Transverse colon (tissue), 3 donors: ENCODE measurements around the gene PPP2R2C.

Experiments
- EP300 ChIP-seq: sonication (generic); formaldehyde crosslinking; IDR thresholded peaks from one replicate; pipeline ENCODE4 v1.6.1; 2017; ENCODE audit warnings: antibody characterized with exemption, low read depth
- POLR2A ChIP-seq: fragments of 450-650 bp; IDR thresholded peaks from one replicate; pipeline ENCODE4 v1.6.1; 2016; ENCODE audit warnings: antibody characterized with exemption, mild to moderate bottlenecking, moderate library complexity
- TF ChIP-seq, protein P1 (sequence below), 5 experiments: fragments of 200-600 bp in 3 of 5; fragments of 450-650 bp in 2 of 5; sonication (generic) in 3 of 5; IDR thresholded peaks; 1 replicate in 2 of 5; 2 replicates in 3 of 5; pipeline ENCODE4 v1.5.1; 2016 to 2017; ENCODE audit warnings: antibody characterized with exemption in 5 of 5, inconsistent platforms in 3 of 5, mild to moderate bottlenecking in 2 of 5, moderate library complexity in 1 of 5

DNA sequence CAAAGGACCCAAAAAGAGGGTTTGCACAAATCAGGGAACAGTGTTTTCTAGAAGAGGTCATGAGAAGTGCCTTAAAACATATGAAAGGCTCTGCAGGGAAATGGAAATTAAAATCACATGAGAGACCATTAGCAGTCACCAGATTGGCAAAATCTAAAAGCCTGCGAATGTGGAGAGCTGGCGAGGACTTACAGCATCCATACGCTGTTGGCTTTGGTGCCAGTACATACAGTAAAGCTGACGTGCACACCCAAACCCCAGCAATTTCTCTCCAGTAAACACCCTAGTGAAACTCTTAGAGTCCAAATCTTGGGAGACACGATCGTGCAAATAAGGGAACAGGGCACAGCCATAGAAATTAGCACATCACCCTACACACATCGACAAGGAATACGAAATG is 25.4 kb upstream of the PPP2R2C start:
- TF ChIP-seq, protein P1, sequence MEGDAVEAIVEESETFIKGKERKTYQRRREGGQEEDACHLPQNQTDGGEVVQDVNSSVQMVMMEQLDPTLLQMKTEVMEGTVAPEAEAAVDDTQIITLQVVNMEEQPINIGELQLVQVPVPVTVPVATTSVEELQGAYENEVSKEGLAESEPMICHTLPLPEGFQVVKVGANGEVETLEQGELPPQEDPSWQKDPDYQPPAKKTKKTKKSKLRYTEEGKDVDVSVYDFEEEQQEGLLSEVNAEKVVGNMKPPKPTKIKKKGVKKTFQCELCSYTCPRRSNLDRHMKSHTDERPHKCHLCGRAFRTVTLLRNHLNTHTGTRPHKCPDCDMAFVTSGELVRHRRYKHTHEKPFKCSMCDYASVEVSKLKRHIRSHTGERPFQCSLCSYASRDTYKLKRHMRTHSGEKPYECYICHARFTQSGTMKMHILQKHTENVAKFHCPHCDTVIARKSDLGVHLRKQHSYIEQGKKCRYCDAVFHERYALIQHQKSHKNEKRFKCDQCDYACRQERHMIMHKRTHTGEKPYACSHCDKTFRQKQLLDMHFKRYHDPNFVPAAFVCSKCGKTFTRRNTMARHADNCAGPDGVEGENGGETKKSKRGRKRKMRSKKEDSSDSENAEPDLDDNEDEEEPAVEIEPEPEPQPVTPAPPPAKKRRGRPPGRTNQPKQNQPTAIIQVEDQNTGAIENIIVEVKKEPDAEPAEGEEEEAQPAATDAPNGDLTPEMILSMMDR (IDR thresholded peaks at IDR 0.05) = no peak
- no peak for TF ChIP-seq POLR2A
- TF ChIP-seq EP300 = no peak
